ENCODE results near the gene UBE2I. TPM values are rescaled to one million over a fixed set of nuclear protein-coding genes. Genes with fewer than 3 reads are reported as not detected.
A peak's percentile ranks its signal among the peaks of the same experiment; 100 is the strongest.

UBE2I gene
- total RNA-seq, 1 donor from 2014 or later: 143 TPM

DNA sequence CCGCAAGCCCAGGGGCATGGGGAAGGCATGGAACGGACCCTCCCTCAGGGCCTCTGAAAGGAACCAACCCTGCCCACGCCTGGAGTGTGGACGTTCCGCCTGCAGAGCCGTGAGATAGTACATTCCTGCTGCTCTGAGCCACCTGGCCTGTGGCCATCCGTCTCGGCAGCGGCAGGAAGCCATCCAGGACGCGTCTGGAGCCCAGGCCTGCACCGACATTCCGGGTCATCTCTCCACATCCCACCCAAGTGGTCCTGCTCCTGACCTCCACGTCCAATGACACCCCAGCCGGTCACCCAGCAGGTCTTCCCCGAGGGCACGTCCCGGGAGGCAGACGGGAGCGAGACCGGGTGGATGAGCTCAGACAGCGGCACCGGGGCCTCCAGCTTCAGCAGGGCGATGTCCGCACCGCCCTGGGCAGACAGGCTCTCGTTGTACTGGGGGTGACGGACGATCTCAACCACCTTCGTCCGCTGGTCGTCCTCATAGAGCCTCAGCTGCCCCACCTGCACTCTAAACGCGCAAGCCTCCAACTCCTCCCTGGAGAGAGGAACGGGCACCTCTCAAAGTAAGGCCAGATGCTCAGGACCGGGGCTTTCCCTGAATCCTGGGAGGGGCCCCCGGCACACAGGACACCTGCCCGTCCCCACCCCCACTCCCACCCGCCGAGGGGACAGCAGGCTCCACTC lies 21.3 kb upstream of the UBE2I start:
- Histone ChIP-seq H3K4me2 (ENCODE audit: low read length) (no peak overlapping the region), H3K9me3 (ENCODE audit: insufficient read depth, low read depth, low read length) (no peaks in the 10 kb centered on the region), H3K4me3 (ENCODE audit: insufficient read depth, low read depth, low read length) (no peak overlapping the region), H3K27me3 (ENCODE audit: insufficient read depth, low read length) (peaks cover 27% of the 10 kb centered on the region), H3K36me3 (ENCODE audit: insufficient read depth, low read length) (no peaks in the 10 kb centered on the region), H3K79me2 (ENCODE audit: insufficient read depth, low read length) (no peaks in the 10 kb centered on the region), H4K20me1 (ENCODE audit: insufficient read depth, low read length) (no peaks in the 10 kb centered on the region), H2AFZ (ENCODE audit: low read depth, low read length) (no peak overlapping the region), H3K4me1 (ENCODE audit: insufficient read depth, low read length) (no peaks in the 10 kb centered on the region), H3K27ac (ENCODE audit: low read depth, low read length) (no peak overlapping the region), H3K9ac (ENCODE audit: low read length) (no peak overlapping the region)
- Mint-ChIP-seq H3K4me3 (ENCODE audit: unreplicated experiment) (no peak overlapping the region), H3K27me3 (ENCODE audit: low read depth, unreplicated experiment) (peaks cover 41% of the 10 kb centered on the region), H3K9me3 (ENCODE audit: unreplicated experiment) (peaks cover 2% of the 10 kb centered on the region), H3K27ac (ENCODE audit: unreplicated experiment) (peak overlapping the region; percentile 18), H3K36me3 (ENCODE audit: low read depth, unreplicated experiment) (no peaks in the 10 kb centered on the region), H3K4me1 (ENCODE audit: low read depth, unreplicated experiment) (peaks cover 2% of the 10 kb centered on the region)
- TF ChIP-seq EZH2 (IDR thresholded peaks at IDR 0.05; ENCODE audit: insufficient read depth, low read length): no peak
- TF ChIP-seq, protein P1, sequence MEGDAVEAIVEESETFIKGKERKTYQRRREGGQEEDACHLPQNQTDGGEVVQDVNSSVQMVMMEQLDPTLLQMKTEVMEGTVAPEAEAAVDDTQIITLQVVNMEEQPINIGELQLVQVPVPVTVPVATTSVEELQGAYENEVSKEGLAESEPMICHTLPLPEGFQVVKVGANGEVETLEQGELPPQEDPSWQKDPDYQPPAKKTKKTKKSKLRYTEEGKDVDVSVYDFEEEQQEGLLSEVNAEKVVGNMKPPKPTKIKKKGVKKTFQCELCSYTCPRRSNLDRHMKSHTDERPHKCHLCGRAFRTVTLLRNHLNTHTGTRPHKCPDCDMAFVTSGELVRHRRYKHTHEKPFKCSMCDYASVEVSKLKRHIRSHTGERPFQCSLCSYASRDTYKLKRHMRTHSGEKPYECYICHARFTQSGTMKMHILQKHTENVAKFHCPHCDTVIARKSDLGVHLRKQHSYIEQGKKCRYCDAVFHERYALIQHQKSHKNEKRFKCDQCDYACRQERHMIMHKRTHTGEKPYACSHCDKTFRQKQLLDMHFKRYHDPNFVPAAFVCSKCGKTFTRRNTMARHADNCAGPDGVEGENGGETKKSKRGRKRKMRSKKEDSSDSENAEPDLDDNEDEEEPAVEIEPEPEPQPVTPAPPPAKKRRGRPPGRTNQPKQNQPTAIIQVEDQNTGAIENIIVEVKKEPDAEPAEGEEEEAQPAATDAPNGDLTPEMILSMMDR (IDR thresholded peaks at IDR 0.05; ENCODE audit: insufficient read depth, low read depth, low read length): no peak
- FAIRE-seq: no peak
- DNase-seq (ENCODE audit: low read depth): no peak

DNA sequence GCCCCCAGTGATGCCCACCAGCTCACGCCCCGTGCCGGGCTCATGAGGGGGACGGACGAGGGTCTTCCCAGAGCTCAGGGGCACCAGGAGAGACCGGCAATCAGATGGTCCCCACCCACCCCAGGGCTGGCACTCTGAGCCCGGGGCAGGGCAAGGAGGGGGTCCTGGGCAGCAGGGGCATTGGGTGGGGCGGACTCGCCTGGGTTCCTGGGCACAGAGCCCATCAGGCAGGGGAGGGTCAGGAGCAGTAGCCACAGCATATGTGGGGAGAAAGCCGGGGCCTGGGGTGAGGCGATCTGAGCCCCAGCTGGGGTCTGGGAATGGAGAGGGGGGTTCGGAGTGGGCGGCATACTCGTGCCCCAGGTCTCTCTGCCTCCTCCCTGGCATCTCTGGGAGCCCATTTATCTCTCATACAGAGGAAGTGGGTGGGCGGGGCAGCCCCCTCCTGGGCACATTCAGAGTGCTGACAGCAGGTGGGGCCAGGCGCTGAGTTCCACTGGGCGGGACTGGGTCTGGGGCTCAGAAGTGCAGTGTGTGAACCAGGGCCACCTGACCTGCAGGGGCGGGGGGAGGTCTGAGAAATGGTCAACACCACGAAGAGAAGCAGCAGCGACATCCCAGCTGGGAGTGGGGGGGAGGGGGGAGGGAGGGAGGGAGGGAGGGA lies 20.5 kb upstream of the UBE2I start:
- Mint-ChIP-seq H3K27ac (ENCODE audit: unreplicated experiment) (no peak overlapping the region), H3K27me3 (ENCODE audit: low read depth, unreplicated experiment) (peaks cover 43% of the 10 kb centered on the region), H3K4me3 (ENCODE audit: unreplicated experiment) (no peak overlapping the region), H3K4me1 (ENCODE audit: low read depth, unreplicated experiment) (peaks cover 4% of the 10 kb centered on the region), H3K36me3 (ENCODE audit: low read depth, unreplicated experiment) (no peaks in the 10 kb centered on the region), H3K9me3 (ENCODE audit: unreplicated experiment) (peaks cover 2% of the 10 kb centered on the region)
- Histone ChIP-seq H3K27me3 (ENCODE audit: insufficient read depth, low read length) (peaks cover 27% of the 10 kb centered on the region), H3K9ac (ENCODE audit: low read length) (no peak overlapping the region), H3K9me3 (ENCODE audit: insufficient read depth, low read depth, low read length) (no peaks in the 10 kb centered on the region), H2AFZ (ENCODE audit: low read depth, low read length) (no peak overlapping the region), H3K4me3 (ENCODE audit: insufficient read depth, low read depth, low read length) (no peak overlapping the region), H3K27ac (ENCODE audit: low read depth, low read length) (no peak overlapping the region), H3K4me2 (ENCODE audit: low read length) (no peak overlapping the region), H3K4me1 (ENCODE audit: insufficient read depth, low read length) (no peaks in the 10 kb centered on the region), H3K79me2 (ENCODE audit: insufficient read depth, low read length) (no peaks in the 10 kb centered on the region), H4K20me1 (ENCODE audit: insufficient read depth, low read length) (no peaks in the 10 kb centered on the region), H3K36me3 (ENCODE audit: insufficient read depth, low read length) (no peaks in the 10 kb centered on the region)
- FAIRE-seq (no peak), DNase-seq (ENCODE audit: low read depth) (no peak)
- TF ChIP-seq, protein P1 (IDR thresholded peaks at IDR 0.05; ENCODE audit: insufficient read depth, low read depth, low read length): no peak
- no peak for TF ChIP-seq EZH2 (IDR thresholded peaks at IDR 0.05; ENCODE audit: insufficient read depth, low read length)

DNA sequence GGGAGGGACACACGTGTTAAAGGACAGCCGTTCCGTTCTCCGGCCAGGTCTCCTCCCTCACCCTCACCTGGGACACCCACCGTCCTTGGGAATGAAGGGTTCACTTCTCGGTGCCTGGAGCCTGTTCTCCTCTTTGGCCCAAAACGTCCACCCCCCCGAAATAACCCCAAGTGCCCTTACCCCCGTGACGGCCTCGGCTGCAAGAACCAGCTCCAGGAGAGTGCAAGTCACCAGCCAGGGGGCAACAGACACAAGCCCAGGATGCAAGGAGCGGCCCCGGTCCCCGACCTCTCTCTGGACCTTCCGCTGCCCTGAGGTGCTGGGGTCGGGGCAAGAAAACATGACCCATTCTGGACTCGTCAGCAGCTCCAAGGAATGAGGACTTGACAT lies 20.0 kb upstream of the UBE2I start:
- no peaks in the 10 kb centered on the region for H3K36me3 ChIP-seq (ENCODE audit: insufficient read depth, low read length)
- H4K20me1 ChIP-seq (ENCODE audit: insufficient read depth, low read length): no peaks in the 10 kb centered on the region
- H3K4me2 ChIP-seq (ENCODE audit: low read length): no peak overlapping the region
- H3K27ac ChIP-seq (ENCODE audit: low read depth, low read length): no peak overlapping the region
- TF ChIP-seq, protein P1 (IDR thresholded peaks at IDR 0.05; ENCODE audit: insufficient read depth, low read depth, low read length): no peak
- no peak for TF ChIP-seq EZH2 (IDR thresholded peaks at IDR 0.05; ENCODE audit: insufficient read depth, low read length)
- DNase-seq (ENCODE audit: low read depth) (no peak), FAIRE-seq (no peak)
- Mint-ChIP-seq H3K4me3 (ENCODE audit: unreplicated experiment) (no peak overlapping the region), H3K27me3 (ENCODE audit: low read depth, unreplicated experiment) (peaks cover 43% of the 10 kb centered on the region), H3K9me3 (ENCODE audit: unreplicated experiment) (peaks cover 2% of the 10 kb centered on the region), H3K27ac (ENCODE audit: unreplicated experiment) (no peak overlapping the region), H3K36me3 (ENCODE audit: low read depth, unreplicated experiment) (no peaks in the 10 kb centered on the region), H3K4me1 (ENCODE audit: low read depth, unreplicated experiment) (peaks cover 4% of the 10 kb centered on the region)
- H3K79me2 ChIP-seq (ENCODE audit: insufficient read depth, low read length): no peaks in the 10 kb centered on the region
- no peaks in the 10 kb centered on the region for H3K4me1 ChIP-seq (ENCODE audit: insufficient read depth, low read length)
- H3K27me3 ChIP-seq (ENCODE audit: insufficient read depth, low read length): peaks cover 27% of the 10 kb centered on the region
- H3K9ac ChIP-seq (ENCODE audit: low read length): no peak overlapping the region
- H2AFZ ChIP-seq (ENCODE audit: low read depth, low read length): no peak overlapping the region
- no peak overlapping the region for H3K4me3 ChIP-seq (ENCODE audit: insufficient read depth, low read depth, low read length)
- no peaks in the 10 kb centered on the region for H3K9me3 ChIP-seq (ENCODE audit: insufficient read depth, low read depth, low read length)
